ENCODE measurements around the gene JPH3.

JPH3 gene

DNA sequence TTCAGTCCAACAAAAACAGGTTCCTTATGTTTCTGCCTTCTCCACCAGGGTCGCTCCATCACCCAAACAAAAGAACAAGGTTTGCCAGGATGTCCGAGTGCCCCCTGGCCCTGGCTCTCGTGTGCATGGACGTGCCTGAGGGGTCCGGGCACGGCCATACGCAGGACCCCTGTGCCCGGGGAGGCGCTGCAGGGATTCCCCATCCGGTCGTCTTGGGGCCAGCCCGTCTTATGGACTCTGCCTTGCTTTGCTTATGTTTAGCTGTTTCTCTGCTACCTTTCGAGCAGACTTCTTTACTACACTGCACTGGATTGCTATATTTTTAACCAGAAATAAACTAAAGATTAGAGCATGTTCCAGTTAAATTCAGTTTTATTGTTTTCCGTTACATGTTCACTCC, 95.5 kb downstream of the JPH3 start:
- TF ChIP-seq, protein P1, sequence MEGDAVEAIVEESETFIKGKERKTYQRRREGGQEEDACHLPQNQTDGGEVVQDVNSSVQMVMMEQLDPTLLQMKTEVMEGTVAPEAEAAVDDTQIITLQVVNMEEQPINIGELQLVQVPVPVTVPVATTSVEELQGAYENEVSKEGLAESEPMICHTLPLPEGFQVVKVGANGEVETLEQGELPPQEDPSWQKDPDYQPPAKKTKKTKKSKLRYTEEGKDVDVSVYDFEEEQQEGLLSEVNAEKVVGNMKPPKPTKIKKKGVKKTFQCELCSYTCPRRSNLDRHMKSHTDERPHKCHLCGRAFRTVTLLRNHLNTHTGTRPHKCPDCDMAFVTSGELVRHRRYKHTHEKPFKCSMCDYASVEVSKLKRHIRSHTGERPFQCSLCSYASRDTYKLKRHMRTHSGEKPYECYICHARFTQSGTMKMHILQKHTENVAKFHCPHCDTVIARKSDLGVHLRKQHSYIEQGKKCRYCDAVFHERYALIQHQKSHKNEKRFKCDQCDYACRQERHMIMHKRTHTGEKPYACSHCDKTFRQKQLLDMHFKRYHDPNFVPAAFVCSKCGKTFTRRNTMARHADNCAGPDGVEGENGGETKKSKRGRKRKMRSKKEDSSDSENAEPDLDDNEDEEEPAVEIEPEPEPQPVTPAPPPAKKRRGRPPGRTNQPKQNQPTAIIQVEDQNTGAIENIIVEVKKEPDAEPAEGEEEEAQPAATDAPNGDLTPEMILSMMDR (IDR thresholded peaks at IDR 0.05; ENCODE audit: low read depth, low read length): no peak
- no peak overlapping the region for H3K4me3 ChIP-seq (ENCODE audit: low read depth, low read length)

DNA sequence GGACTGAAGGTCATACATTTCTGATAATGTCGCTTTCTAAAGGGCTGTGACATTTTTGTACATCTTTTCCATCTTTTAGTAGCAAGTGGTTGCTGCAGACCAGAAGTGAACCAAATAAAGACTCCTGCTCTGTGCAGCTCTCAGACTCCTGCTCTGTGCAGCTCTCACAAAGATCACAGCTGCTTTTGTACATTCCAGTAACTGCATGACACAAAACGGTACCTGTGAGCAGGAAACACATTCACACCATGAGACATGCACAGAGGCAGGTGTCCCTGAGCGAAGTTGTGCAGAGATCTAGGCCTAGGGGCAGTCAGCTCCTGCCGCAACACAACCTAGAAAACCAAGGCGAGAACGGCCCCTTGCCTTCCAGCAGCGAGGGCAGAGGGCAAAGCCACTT, 95.9 kb downstream of the JPH3 start:
- TF ChIP-seq, protein P1 (IDR thresholded peaks at IDR 0.05; ENCODE audit: low read depth, low read length): no peak
- H3K4me3 ChIP-seq (ENCODE audit: low read depth, low read length): no peak overlapping the region

DNA sequence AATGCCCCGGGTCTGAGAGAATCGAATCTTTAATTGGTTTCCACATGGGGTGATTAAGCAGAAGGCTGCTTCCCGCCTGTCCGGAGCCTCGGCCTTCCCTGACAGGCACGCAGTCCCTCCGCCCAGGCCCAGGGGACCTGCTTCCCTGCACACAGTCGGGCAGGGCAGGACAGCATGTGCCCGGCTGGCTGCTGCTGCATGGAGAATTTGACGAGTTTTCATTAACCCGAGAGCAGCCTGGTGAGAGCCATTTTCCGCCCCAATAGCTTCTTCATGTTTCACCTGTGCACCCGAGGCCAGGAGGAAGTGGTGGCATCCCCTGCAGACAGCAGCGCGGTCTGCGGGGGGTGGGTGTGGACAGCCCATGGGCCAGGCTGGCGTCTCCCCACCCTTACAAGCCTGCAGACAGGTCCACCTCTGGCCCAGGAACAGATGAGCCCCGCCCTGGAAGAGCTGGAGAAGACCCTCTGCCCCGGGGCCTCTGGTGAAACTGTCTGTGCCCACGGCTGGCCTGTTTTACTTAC, 96.4 kb downstream of the JPH3 start:
- TF ChIP-seq, protein P1 (IDR thresholded peaks at IDR 0.05; ENCODE audit: low read depth, low read length): no peak
- no peak overlapping the region for H3K4me3 ChIP-seq (ENCODE audit: low read depth, low read length)

DNA sequence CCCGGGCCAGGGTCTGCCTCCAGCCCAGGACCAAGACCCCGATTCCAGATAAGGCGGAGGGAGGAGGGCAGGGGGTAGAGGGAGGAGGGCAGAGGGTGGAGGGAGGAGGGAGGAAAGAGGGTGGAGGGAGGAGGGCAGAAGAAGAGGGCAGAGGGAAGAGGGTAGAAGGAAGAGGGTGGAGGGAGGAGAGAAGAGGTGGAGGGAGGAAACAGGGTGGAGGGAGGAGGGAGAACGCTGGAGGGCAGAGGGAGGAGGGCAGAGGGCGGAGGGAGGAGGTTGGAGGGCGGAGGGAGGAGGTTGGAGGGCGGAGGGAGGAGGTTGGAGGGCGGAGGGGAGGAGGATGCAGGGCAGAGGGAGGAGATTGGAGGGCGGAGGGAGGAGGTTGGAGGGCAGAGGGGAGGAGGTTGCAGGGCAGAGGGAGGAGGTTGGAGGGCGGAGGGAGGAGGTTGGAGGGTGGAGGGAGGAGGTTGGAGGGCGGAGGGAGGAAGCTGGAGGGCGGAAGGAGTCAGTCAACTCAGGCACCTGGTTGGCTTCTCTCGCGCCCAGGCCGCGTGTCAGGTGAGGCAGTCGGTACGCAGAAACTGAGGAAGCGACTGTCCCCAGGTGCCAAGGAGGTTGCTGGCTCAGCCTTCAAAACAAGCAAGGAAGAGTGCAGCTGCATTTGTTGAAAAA, 98.2 kb downstream of the JPH3 start:
- H3K4me3 ChIP-seq (ENCODE audit: low read depth, low read length): no peak overlapping the region
- TF ChIP-seq, protein P1 (IDR thresholded peaks at IDR 0.05; ENCODE audit: low read depth, low read length): no peak

DNA sequence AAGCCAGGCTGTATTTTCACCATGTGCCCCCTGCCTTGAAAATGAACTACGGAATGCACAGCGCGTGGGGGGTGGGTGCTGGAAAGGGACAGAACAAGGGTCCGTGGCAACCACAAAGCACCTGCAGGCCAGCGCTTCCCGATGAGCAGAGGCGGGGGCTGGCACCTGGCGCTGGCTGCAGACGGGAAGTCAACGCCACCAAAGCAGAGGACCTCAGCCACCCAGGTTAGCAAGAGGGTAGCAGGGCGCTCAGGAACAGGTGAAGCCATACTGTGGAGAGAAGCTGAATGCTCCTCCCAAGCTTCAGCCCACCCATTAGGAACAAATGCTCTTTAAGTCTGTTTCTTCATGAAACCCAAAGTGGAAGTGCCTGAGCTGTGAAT, 98.8 kb downstream of the JPH3 start:
- TF ChIP-seq, protein P1 (IDR thresholded peaks at IDR 0.05; ENCODE audit: low read depth, low read length): no peak
- no peak overlapping the region for H3K4me3 ChIP-seq (ENCODE audit: low read depth, low read length)

DNA sequence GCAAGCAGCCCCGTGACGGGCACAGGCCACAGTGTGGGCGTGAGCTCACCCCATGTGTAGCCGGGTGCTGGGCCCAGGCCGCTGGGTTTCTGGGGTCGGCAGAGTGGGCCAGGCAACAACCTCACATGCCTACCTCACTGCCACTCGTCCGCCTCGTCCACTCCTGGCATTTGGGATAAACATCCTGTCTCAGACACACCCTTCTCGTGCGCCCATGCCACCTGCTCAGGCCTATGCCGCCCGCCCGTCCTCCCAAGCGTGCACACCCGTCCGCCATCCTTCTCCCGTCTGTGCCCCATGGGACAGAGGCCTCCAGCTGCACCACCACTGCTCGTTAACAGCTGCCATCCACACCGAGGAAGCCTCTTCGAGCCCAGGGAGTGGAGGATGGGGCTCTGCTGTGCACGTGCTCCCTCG, 99.2 kb downstream of the JPH3 start:
- H3K4me3 ChIP-seq (ENCODE audit: low read depth, low read length): no peak overlapping the region
- TF ChIP-seq, protein P1 (IDR thresholded peaks at IDR 0.05; ENCODE audit: low read depth, low read length): no peak

DNA sequence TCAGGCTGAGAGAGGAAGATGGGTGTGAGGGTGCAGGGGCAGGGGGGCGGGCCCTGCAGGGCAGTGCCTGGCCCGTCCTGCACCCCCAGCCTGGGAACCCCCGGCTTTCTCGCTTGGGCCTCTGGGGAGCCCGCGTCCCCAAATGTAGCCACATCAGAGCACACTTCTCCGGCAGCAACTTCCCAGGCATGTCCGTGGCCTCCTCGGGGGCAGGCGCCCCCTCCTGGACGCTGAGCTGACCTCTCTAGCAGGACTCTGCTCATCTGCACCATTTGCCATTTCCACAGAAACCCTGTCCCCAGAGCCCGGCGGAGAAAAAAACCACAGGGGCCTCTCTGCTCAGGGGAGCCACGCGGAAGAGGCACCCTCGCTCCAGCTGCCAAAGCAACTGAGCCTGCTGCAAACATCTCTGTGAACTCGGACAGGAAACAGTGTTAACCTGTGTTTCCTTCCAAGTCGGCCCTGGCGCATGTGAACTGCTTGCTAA, 100.1 kb downstream of the JPH3 start:
- H3K4me3 ChIP-seq (ENCODE audit: low read depth, low read length): no peak overlapping the region
- TF ChIP-seq, protein P1 (IDR thresholded peaks at IDR 0.05; ENCODE audit: low read depth, low read length): peak; percentile 62
